Left hindlimb (tissue), 1 donor: ENCODE results near the gene SULT2B1.

Experiments used
- DNase-seq: peaks from one replicate; pipeline ENCODE4 v3.0.0-alpha.2; 2018

Gene SULT2B1

DNA sequence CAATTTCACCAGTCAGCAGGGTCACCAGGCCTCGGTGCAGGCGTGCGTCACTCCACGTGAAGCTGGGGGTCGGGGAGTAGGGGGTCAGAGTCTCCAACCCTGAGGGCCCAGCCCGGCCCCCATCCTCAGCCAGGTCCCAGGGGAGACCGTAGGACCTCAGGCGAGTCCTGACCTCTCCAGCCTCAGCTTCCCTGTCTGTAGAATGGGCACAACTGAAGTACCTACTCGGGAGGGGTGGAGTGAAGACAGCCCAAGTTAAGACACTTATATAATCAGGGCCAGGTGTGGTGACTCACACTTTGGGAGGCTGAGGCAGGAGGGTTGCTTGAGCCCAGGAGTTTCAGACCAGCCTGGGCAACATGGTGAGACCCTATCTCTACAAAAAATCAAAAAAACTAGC is 51.9 kb downstream of the SULT2B1 start:
- DNase-seq: no peak

DNA sequence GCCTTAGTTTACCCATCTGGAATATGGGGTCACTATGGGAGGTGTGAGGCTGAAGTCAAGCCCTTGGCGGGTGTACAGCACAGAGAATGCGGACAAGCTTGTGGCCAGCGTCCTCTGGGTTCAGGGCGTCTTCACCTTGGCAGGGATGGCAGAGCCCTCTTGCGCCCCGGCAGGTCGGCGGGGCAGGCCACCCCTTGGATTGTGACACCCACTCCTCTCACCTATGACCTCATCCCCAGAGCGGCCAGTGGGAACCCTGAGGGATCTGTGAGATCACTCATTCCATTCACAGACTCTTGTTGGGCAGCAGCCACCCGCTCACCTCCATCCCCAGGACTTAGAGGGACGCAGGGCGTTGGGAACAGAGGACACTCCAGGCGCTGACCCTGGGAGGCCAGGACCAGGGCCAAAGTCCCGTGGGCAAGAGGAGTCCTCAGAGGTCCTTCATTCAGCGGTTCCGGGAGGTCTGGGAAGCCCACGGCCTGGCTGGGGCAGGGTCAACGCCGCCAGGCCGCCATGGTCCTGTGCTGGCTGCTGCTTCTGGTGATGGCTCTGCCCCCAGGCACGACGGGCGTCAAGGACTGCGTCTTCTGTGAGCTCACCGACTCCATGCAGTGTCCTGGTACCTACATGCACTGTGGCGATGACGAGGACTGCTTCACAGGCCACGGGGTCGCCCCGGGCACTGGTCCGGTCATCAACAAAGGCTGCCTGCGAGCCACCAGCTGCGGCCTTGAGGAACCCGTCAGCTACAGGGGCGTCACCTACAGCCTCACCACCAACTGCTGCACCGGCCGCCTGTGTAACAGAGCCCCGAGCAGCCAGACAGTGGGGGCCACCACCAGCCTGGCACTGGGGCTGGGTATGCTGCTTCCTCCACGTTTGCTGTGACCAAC is 54.7 kb downstream of the SULT2B1 start, which contains the start of gene SPACA4:
SPACA4 (plus strand) TSS at position 280 of the 896 bp plus-strand sequence; CDS start at position 517, 237 bp downstream.
- no peak for DNase-seq

DNA sequence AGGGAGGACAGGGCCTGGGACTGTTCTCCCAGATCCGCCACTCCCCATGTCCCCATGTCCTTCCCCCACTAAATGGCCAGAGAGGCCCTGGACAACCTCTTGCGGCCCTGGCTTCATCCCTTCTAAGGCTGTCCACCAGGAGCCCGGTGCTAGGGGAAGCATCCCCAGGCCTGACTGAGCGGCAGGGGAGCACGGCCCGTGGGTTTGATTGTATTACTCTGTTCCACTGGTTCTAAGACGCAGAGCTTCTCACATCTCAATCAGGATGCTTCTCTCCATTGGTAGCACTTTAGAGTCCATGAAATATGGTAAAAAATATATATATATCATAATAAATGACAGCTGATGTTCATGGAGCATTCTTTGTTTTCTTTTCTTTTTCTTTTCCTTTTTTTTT is 55.4 kb downstream of the SULT2B1 start:
- no peak for DNase-seq

DNA sequence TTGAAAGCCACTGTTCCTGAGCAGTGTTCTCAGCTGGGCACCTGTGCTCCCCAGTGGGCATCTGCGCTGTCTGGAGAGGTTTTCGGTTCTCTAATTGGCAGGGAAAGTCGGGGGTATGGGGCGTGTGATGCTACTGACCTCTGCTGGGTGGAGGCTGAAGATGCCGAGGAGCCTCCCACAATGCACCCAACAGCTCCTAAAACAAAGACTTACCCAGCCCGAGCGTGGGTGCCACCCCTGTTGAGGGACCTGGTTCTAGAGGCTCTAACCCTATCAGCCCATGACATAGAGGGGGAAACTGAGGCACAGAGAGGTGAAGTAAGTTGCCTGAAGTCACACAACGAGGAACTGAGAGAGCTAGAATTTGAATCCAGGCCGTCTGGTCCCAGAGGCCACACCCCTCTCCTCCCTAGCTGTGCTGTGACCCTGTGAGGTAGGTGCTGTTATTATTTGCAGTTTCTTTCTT is 56.9 kb downstream of the SULT2B1 start:
- no peak for DNase-seq

DNA sequence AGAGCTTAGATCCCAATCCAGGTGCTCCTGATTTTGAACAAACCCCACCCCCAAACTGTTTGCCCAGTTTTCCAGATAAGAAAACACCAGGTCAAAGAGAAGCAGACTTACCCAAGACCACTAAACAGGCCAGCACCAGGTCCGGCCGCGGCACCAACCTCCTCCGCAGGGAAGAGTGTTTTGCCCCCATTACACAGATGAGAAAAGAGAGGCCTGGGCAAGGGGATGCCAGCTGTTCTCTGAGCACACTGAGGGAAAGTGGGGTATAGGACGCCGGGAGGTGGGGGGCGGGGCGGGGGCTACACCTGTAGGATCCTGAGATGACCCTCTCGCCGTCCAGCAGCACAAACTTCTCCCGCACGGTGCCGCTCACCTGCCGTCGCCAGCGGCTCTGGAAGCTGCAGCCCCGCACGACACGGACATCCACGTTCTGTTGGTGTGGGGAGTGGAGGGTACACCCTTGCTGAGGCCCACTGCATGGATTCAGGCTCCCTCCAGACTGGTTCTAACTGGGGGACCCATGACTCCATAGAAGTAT is 57.7 kb downstream of the SULT2B1 start:
- DNase-seq: no peak

DNA sequence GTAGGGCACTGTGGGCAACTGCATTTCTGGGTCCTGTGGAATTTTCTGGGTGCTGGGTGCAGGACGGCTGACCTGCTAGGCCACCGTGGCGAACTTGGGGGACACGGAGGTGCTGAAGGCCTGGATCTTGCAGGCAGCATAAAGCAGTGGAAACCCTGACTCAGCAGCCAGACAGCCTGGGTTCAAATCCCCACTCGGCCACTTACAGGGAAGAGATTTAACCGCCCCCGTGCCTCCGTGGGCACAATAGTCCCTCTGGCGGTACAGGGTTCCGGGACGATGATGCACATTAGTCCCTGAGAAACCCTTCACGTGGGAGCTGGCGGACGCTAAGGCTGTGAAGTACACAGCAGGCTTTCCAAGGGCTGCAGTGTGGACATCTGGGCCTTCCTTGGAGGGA is 59.9 kb downstream of the SULT2B1 start:
- DNase-seq: no peak

DNA sequence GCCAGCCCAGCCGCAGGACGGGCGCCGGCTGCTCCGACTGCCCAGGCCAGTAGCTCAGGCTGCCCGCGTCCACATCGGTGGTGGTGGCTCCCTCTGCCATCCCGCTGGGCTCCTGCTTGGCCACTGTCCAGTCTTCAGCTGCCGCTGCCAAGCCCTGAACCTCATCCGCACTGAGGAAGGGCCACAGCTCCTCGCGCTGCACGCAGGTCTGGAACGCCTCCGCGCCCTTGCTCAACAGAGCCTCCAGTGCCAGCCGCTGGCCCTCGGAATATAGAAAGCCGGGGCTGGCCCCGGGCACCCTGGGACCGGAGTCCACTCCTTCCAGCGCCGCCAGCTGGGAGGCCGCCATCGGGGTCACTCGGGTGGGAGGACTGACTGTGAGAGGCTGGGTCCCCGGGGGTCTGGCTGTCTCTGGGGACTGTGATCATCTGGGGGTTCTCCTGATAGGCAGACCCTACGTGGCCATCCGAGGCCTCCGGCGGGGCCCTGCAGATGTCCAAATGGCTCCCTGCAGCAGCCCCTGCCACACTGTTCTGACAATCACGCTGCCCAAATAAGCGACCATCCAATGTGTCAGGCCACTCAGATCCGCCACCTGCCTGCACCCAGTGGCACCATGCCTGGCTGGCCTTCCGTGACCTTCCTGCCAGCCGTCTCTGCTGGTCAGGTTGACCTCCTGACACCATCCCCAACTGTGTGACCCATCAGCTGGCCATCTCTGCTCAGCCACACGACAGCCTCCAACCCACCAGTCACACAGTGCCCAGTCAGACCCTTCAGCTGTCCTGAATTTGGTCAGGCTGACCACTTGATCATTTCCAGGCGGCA is 61.3 kb downstream of the SULT2B1 start:
- no peak for DNase-seq

DNA sequence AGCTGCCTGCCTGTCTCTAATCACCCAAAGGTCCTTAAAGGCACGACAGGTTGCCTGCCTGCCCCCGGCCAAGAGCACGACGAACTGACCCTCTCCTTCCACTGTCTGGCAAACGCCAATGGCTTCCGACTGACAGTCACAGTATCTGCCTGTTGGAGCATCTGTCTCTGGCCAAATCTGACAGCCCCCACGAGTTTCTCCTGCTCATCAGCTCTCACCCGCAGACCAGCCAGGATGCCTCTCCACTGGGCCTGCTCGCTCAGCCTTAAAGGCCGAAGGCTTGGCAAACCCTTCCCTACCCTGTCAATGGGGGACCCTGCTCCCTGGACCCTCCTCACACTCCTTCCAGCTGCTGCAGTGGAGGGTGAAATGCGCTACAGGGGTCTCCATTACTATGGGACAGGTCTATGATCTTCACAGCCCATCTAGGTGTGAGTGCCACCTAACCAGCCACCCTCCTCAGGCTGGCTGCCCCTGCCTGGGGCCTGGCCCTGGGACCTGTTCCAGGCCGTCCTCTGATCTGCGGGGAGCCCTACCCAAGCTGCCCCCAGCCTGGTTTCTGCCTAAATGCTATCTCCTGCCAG is 62.0 kb downstream of the SULT2B1 start:
- DNase-seq: no peak

DNA sequence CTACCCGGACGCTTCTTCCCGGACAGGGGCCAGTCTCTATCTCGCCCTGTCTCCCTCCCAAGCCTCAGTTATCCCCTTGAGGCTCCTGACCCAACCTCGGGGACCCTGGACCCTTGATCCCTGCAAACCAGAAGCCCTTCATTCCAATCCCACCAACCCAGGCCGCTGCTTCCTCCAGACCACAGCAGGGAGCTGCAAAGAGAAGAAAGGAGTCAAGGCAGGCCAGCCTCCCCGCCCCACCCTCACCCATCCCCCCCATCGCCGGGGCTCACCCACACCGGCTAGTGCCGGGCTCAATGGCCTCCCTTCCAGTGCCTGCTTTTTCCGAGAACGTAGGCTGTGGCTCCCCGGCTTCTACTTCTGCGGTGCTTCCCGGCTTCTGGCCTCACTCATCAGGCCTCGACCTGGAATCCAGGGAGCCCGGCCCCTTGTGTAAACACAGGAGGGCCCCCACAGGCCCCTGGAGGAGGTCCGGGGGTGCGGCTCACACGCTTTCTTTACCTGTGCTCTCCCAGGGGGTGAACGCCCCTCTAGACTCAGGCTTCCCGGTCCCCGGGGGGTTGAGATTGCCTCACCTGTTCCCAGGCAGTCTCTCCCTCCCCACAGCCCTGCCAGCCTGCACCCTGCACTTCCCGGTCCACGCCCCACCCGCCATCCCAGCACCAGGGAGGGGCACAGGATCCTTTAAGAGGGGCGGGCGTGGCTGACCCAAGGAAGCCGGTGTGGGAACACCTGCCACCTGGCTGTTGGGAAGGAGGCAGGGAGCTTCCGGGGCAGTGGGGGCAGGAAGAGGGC is 62.7 kb downstream of the SULT2B1 start, which contains the start of gene FAM83E:
FAM83E (minus strand) TSS at position 641 of the 795 bp plus-strand sequence. CDS start 1,704 bp downstream, outside the sequence.
- DNase-seq: no peak

DNA sequence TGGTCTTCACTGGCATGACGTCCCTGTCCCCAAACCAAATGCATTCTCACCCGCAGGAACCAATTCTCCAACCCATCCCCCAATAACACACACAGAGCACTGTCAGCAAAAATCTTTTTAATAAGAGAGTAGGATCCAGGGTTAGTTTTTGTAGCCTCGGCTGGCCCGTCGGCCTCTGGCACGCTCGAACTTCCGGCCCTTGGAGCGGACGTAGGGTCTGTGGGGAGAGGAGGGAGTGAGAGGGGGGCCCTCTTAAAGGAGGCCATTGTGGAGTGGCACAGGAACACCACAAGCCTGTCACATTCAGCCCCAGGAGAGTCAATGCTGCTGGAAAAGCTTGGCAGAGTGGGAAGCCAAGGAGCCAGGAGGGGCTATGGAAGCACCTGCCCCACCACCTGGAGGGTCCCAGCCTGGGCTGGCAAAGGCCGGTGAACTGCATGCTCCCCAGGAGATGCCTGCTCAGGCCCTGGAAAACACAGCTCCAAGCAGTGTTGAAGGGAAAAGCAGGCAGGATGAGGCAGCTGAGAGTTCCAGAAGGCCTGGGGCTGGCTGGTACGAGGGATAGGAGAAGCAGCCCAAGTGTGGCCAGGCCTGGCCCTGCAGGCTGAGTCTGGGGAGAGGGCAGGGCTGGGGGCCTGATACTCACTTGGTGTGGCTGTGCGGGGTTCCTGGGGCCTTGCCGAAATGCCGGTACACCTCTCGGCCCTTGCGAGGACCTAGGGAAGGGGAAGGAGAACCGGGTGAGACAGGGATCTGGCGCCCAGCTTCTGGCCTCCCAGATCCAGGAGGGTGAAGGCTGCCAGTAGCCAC is 63.5 kb downstream of the SULT2B1 start:
- no peak for DNase-seq

DNA sequence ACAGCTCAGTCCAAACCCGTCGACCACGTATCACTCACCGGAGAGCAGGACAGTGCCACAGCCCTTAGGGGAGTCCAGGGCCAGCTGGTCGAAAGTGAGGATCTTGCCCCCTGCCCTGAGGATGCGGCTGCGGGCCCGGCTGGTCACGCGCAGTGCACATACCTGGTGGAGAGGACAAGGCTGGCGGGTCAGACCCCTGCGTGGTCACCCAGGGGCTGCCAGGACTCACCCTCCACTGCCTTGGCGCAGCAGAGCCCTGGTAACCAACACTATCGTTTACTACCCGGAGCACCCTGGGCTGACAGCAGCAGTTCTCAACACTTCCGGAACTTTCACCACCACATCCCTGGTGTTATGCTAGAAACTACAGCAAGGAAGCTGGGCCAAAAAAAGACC is 64.1 kb downstream of the SULT2B1 start:
- DNase-seq: no peak

DNA sequence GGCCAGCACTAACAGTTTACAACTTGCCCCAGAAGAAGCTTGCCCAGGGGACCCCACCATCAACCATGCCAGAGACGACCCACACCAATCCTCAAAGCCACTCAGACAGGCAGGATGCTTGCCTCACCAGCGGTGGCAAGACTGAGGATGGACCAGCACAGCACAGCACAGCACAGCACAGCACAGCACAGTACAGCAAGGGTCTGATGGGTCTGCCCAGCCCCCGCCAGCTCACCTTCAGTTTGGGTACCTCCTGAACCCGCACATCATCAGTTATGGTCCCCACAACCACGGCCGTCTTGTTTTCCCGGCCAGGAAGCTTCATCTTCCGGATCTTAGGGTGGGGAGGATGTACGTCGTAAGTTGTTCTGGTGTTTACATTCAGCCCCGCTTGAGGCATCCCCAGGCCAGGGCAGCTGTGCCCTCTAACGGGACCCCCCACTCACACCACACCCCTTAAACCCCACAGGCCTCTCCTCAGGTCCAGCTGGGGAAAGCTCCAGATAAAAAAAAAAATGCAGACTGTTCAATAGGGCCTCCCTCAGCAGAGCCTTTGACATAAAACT is 64.6 kb downstream of the SULT2B1 start:
- no peak for DNase-seq

DNA sequence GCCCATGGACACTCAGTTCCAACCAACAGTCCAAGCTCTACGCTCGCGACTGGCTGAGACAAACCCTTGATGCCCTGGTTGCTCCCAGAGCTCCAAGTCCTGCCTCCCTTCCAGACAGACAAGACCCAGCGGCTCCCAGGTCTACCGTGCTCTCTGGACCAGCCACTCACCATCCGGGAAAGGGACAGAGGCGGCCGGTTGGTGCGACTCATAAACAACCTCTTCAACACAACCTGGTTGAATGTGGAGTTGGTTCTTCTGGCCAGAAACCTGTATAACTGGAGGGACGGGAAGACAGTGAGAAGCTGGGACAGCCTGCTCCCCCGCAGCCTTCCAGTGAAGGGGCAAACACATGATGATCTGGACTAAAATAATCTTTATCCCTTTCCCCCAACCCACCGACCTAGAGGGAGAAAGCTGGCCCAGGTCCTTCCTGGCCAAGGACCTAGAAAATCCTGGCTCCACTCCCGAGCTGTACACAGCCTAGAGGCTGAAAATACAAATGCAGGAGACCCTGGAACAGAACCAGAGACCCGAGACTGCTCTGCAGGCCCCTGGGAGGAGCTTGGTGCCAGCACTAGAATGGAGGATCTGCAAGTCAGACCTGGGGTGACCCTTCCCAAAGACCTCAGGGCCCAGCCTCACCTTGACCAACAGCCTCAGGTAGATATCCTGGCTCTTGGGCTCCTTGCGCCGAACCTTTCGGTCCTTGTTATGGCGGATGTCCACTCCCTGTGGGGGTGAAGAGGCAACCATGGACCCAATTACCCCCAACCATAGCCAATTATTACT is 65.4 kb downstream of the SULT2B1 start:
- DNase-seq: no peak

DNA sequence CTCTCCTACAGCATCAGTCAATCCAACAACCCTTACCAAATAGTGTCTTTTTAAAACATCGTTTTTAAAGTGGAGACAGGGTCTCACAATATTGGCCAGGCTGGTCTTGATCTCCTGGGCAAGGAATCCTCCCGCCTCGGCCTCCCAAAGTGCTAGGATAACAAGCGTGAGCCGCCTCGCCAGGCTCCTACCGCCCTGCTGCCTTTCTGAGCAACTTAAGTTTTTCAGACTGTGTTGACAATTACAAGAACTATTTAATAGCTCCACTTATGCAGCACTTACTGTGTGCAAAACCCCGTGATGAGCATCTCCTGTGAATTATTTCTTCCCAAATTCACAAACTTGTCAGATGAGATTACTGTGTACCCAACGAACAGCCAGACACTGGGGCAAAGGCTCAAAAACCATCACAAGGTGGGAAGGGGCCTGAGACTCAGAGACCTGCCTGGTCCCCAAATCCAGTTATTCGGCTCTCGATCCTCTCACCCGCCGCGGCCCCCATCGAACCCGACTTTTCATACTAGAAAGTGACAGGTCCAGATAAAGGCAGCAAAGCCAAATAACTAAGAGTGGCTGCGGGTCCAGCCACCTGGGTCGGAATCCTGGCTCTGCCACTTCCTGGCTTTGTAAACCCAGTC is 66.4 kb downstream of the SULT2B1 start:
- no peak for DNase-seq

DNA sequence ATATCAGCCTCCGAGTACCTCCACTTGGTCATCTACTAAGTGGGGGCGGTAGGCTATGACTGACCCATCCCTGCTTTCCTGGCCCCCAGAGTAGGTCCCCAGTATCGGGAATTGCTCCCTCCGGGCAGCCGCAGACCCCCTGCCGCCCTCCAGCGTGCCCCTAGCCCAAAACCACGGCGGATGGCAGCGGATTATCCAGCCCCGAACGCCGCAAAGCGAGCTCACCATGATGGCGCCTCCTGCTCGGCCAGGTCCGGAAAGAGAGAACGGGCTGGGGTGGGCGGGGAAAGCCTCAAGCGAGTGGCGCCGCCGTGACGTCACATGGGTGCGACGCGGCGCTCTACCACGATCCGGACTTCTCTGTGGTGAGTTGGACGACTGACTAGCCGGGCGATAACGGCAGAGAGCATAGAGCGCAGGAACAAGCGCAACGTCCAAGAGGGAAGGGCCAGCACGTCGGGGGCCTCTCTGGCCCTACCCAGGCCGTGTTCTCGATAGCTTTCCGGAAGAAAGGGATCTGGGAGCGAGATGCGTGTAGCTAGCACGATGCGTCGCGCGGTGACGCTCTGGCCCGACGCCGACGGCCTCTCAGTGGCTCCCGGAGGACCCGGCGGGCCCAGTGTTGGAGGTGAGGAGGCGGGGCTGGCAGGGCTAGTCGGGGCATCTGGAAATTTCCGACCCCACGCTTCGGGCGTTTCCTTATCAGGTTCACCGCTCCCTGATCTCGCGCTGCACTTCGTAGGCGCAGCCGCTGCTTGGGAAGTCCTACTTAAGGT is 67.1 kb downstream of the SULT2B1 start, which contains the start of the genes RPL18 and SPHK2:
RPL18 (minus strand) TSS at position 263 of the 776 bp plus-strand sequence; CDS start at position 228, 35 bp downstream.
SPHK2 (plus strand) TSS at position 591 of the 776 bp plus-strand sequence. CDS start 1,009 bp downstream, outside the sequence.
- DNase-seq: peak; percentile 99

DNA sequence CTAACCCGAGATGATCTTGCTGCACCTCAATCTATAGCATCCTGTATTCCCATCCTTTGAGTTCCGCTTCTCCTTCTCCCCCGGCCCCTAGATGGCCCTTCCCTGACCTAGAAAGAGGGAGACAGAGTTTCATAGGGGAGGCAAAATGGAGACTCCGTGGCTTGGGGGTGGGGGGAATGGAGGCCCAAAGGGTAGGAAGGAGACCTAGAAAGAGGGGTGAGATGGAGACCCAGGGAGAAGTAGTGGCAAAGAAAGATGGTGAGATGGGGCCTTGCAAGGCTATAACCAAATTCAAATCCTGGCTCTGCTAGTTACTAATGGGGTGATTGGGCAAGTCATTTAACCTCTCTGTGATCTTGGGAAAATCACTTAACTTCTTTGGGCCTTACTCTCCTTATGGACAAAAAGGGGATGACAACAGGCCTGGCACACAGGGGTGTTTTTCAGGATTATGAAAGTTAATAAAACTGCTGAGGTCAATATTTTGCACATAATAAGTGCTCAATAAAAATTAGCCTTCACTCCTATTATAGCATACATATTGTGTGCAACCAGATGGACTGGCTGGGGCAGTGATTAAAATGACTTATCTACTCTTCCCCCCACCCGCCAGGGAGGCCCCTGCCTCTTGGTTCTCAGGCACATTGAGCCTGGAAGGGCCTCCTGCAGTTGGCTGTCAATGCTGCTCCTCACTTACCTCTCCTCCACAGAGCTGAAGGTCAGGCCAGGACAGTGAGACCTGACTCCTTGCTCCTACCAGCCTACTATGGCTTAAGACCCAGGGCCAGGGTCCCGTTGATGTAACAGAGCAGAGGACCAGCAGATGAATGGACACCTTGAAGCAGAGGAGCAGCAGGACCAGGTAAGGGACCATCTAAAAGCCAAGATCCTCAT is 68.0 kb downstream of the SULT2B1 start:
- no peak for DNase-seq

DNA sequence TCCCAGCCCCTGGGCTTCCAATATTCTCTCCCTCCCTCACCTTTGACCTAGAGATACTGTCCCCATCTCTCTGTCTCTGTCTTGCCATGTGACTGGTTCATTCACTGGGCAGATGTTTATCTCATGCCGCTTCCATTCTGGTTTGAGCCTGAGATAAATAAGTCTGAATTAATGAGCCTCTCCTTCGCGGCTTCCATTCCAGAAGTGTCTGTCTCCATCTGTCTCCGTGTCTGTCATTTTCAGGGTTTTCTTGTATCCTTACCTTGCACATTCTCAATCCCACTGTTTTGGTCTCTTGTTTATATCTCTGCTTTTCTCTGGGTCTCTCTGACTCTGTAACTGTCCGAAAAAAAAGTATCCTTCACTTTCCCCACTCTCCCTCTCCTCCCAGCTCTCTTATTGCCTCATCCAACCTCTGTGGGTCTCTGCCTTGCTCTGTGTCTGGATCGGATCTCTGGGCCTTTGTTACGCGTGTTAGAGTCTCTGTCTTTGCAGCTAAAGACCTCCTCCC is 71.6 kb downstream of the SULT2B1 start:
- DNase-seq: no peak
